ENCODE measurements around the gene HSP90AB1. TPM values are rescaled to one million over a fixed set of nuclear protein-coding genes. Genes with fewer than 3 reads are reported as not detected.

Gene HSP90AB1
- total and polyA plus RNA-seq, 11 donors: 375 to 1,040 (median 857) TPM

DNA sequence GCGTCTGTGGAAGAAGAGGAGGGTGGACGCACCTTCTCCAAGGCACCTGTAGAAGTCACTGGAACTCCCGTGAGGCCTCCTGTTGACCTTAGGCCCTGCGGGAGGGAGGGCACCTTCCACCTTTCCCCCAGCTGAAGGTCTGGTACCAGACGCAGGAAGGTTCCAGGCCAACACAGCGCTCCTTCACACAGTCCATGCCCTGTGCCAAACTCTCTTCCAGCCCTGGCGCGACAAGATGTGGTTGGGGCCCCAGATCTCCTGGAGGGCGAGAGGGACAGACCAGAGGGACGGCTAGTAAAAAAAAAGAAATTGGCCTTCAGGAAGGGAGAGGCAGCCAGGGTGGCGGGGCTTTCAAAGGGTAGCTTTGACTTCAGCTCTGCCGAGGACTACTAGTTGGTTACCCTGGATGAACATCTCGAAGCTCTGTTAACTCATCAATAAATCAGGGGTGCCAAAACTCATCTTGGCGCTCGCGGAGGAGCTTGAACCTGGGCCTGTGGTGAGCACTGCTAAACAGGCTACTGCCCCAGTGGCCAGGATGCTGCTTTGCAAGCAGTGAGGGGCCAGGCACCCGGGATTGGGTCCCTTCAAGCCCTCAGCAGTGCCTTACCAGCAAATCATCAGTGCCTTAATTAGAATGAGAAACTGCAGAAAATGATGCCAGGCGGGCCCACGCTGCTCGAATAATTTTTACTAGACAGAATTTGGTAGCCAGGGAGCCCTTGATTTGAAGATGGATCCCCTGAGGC lies 51.3 kb downstream of the HSP90AB1 start:
- Histone ChIP-seq H3K27ac (no peak overlapping the region), H3K27me3 (peaks cover 11 to 47% (median 35%) of the 10 kb centered on the region in 9 donors), H3K4me1 (peaks cover 0 to 18% (median 13%) of the 10 kb centered on the region in 12 donors), H3K9me3 (no peaks in the 10 kb centered on the region), H3K36me3 (peaks cover 0 to 33% (median 27%) of the 10 kb centered on the region in 9 donors), H3K4me3 (peak overlapping the region in 4 of 12 donors; percentile 55 to 63 (median 58))
- WGBS, 4 donors: 39 to 51% (median 41%) methylated on average over 13 to 20 of the region's 20 CpGs
- DNase-seq (no peak), ATAC-seq (peak in 3 of 4 donors; percentile 10 to 28 (median 14))
- intact Hi-C loops (cut with DNase I): no loop called here
- TF ChIP-seq CTCF (IDR thresholded peaks at IDR 0.05) (no peak), POLR2A (IDR thresholded peaks at IDR 0.05) (no peak)

GRCh38 chr6:44298864-44299263 lies 52.0 kb downstream of the HSP90AB1 start:
- WGBS, 4 donors: 85 to 91% (median 89%) methylated on average over 3 of the region's 3 CpGs
- peaks cover 0 to 18% (median 13%) of the 10 kb centered on the region in 12 donors for H3K4me1 ChIP-seq
- H3K27me3 ChIP-seq: peaks cover 11 to 41% (median 32%) of the 10 kb centered on the region in 9 donors
- H3K27ac ChIP-seq: no peak overlapping the region
- intact Hi-C loops (cut with DNase I): no loop called here
- H3K36me3 ChIP-seq: peaks cover 0 to 39% (median 33%) of the 10 kb centered on the region in 9 donors
- no peak for ATAC-seq
- H3K4me3 ChIP-seq: no peak overlapping the region
- no peaks in the 10 kb centered on the region for H3K9me3 ChIP-seq
- TF ChIP-seq POLR2A (IDR thresholded peaks at IDR 0.05): no peak
- no peak for TF ChIP-seq CTCF (IDR thresholded peaks at IDR 0.05)
- DNase-seq: no peak

- H3K27me3 ChIP-seq: peaks cover 4 to 26% (median 22%) of the 10 kb centered on the region in 9 donors
Observed at GRCh38 chr6:44300292-44300823, 53.5 kb downstream of the HSP90AB1 start.

More at GRCh38 chr6:44300292-44300823, 53.5 kb downstream of the HSP90AB1 start:
- Histone ChIP-seq H3K9me3 (no peaks in the 10 kb centered on the region), H3K4me3 (no peak overlapping the region), H3K27ac (no peak overlapping the region), H3K36me3 (peaks cover 0 to 54% (median 48%) of the 10 kb centered on the region in 9 donors), H3K4me1 (peaks cover 0 to 18% (median 13%) of the 10 kb centered on the region in 12 donors)
- 78 to 91% (median 86%) methylated on average over 6 to 7 of the region's 7 CpGs for WGBS, 4 donors
- ATAC-seq: no peak
- no peak for TF ChIP-seq CTCF (IDR thresholded peaks at IDR 0.05)
- no peak for TF ChIP-seq POLR2A (IDR thresholded peaks at IDR 0.05)
- intact Hi-C loops (cut with DNase I): loop anchor here in 2 of 10 donors (5.0 kb wide), 1 partner anchor 33 kb away; the partner anchor contains the start of gene NFKBIE (in 2 of the 2)
- no peak for DNase-seq

Measured in heart left ventricle (tissue), 16 donors.